Caco-2 (cell line): Measurements from ENCODE around the gene ALG10B. TPM values are rescaled to one million over a fixed set of nuclear protein-coding genes. Genes with fewer than 3 reads are reported as not detected.
"Not testable (repeated sequence)": the region's sequence is repeated elsewhere in the genome, so short reads cannot be mapped to it uniquely, and the experiment has no call there.

ENCODE experiments used
- BruUV-seq: library from RNA; stranded (reverse); fragments of 400-500 nt; replicated peaks from 2 replicates; lab custom pipeline; 2021; lab: Mats Ljungman, UMichigan
- CTCF ChIA-PET: fragments of 300-600 bp; sonication (Branson Sonifier 250); formaldehyde crosslinking; loops from one replicate; lab custom pipeline; 2022; ENCODE audit warnings: antibody characterized with exemption; lab: Charles Lee
- POLR2A ChIA-PET: fragments of 300-600 bp; sonication (Branson Sonifier 250); formaldehyde crosslinking; loops from one replicate; lab custom pipeline; 2022; ENCODE audit warnings: antibody characterized with exemption; lab: Charles Lee
- DNase-seq, 2 experiments: peaks; one replicate each; pipeline versions ENCODE4 v3.0.0 to v3.0.0-alpha.2; 2020 to 2022
- H3K27me3 ChIP-seq: replicated peaks from 2 replicates; pipeline ENCODE4 v1.6.0; 2011; ENCODE audit warnings: low read length; ENCODE audit not compliant: control insufficient read depth, insufficient read depth
- H3K36me3 ChIP-seq: 2 replicates; pipeline ENCODE4 v1.5.1; 2011; ENCODE audit warnings: low read length; ENCODE audit not compliant: control insufficient read depth, insufficient read depth
- H3K4me1 ChIP-seq: fragments of 250-450 bp; sonication (Bioruptor Pico); 2 replicates; pipeline ENCODE4 v1.5.1; 2020; ENCODE audit warnings: mild to moderate bottlenecking
- H3K4me3 ChIP-seq: 2 replicates; pipeline ENCODE4 v1.5.1; 2011; ENCODE audit warnings: low read depth, mild to moderate bottlenecking, control low read depth, low read length
- H3K9me3 ChIP-seq: fragments of 250-450 bp; sonication (Bioruptor Pico); 2 replicates; pipeline ENCODE4 v1.5.1; 2020; ENCODE audit warnings: mild to moderate bottlenecking, moderate library complexity
- H3K27ac Mint-ChIP-seq: one replicate; pipeline ENCODE4 v1.8.0; 2022; ENCODE audit warnings: mixed read lengths; ENCODE audit not compliant: unreplicated experiment
- H3K27me3 Mint-ChIP-seq: one replicate; pipeline ENCODE4 v1.8.0; 2022; ENCODE audit warnings: mixed read lengths; ENCODE audit not compliant: insufficient read depth, unreplicated experiment
- H3K36me3 Mint-ChIP-seq: one replicate; pipeline ENCODE4 v1.8.0; 2022; ENCODE audit warnings: mild to moderate bottlenecking, mixed read lengths; ENCODE audit not compliant: insufficient read depth, unreplicated experiment
- H3K4me1 Mint-ChIP-seq: one replicate; pipeline ENCODE4 v1.8.0; 2022; ENCODE audit warnings: low read depth, mixed read lengths; ENCODE audit not compliant: unreplicated experiment
- H3K4me3 Mint-ChIP-seq: one replicate; pipeline ENCODE4 v1.8.0; 2022; ENCODE audit warnings: mild to moderate bottlenecking, moderate library complexity, mixed read lengths; ENCODE audit not compliant: unreplicated experiment
- H3K9me3 Mint-ChIP-seq: one replicate; pipeline ENCODE4 v1.8.0; 2022; ENCODE audit warnings: mixed read lengths; ENCODE audit not compliant: unreplicated experiment
- intact Hi-C: fragments of 100-400 bp; cut with micrococcal nuclease; formaldehyde crosslinking; loops from one replicate; pipeline ENCODE4 v1.10.0; 2022; ENCODE audit not compliant: unreplicated experiment
- total RNA-seq: library from RNA; stranded (reverse); gene quantifications from 2 replicates; pipeline ENCODE4 v1.2.3, GENCODE V29; 2022
- TF ChIP-seq, protein P1 (sequence below), 2 experiments: fragments of 200-600 bp in 1 of 2; IDR thresholded peaks; 1 replicate in 1 of 2; 2 replicates in 1 of 2; pipeline versions ENCODE4 v1.5.1 to v1.8.0; 2011 to 2022; ENCODE audit warnings: antibody characterized with exemption in 1 of 2, control low read depth in 1 of 2, inconsistent platforms in 1 of 2, low read depth in 1 of 2, low read length in 1 of 2, mild to moderate bottlenecking in 1 of 2, moderate library complexity in 1 of 2; ENCODE audit not compliant: insufficient read depth in 1 of 2, severe bottlenecking in 1 of 2, unreplicated experiment in 1 of 2

ALG10B gene
- total RNA-seq, 1 experiment from 2014 or later = 11.9 TPM

DNA sequence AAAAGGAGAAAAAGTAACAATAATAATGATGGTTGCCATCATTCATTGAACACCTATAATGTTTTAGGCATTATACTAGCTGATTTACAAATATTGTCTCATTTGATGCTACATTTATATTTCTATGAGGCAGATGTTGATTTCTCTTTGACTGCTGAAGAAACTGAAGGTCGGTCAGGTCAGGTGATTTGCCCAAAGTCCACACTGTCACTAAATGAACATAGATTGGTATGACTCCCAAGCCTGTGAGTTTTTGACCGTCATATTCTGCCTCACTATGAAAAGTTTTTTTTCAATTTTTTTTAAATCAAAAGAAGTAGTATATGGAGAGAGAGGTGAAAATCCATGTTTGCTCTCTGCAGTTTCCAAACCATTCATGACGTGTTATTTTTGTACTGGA is 10.8 kb downstream of the ALG10B start:
- H3K27me3 Mint-ChIP-seq = no peaks in the 10 kb centered on the region
- peaks cover 25% of the 10 kb centered on the region for H3K9me3 Mint-ChIP-seq
- DNase-seq = no peak
- peaks cover 9% of the 10 kb centered on the region for H3K4me1 Mint-ChIP-seq
- H3K36me3 ChIP-seq = no peaks in the 10 kb centered on the region
- intact Hi-C loops = loop anchor here (5.0 kb wide), 1 partner anchor 595 kb away; no protein-coding TSS in a partner anchor
- POLR2A ChIA-PET = no interaction called here
- no peaks in the 10 kb centered on the region for H3K27me3 ChIP-seq
- H3K9me3 ChIP-seq = no peaks in the 10 kb centered on the region
- CTCF ChIA-PET = no interaction called here
- H3K4me3 ChIP-seq = no peak overlapping the region
- H3K4me3 Mint-ChIP-seq = no peak overlapping the region
- no peak overlapping the region for H3K27ac Mint-ChIP-seq
- TF ChIP-seq, protein P1, sequence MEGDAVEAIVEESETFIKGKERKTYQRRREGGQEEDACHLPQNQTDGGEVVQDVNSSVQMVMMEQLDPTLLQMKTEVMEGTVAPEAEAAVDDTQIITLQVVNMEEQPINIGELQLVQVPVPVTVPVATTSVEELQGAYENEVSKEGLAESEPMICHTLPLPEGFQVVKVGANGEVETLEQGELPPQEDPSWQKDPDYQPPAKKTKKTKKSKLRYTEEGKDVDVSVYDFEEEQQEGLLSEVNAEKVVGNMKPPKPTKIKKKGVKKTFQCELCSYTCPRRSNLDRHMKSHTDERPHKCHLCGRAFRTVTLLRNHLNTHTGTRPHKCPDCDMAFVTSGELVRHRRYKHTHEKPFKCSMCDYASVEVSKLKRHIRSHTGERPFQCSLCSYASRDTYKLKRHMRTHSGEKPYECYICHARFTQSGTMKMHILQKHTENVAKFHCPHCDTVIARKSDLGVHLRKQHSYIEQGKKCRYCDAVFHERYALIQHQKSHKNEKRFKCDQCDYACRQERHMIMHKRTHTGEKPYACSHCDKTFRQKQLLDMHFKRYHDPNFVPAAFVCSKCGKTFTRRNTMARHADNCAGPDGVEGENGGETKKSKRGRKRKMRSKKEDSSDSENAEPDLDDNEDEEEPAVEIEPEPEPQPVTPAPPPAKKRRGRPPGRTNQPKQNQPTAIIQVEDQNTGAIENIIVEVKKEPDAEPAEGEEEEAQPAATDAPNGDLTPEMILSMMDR (IDR thresholded peaks at IDR 0.05; ENCODE audit: insufficient read depth in 1 of 2, low read depth in 1 of 2, low read length in 1 of 2, severe bottlenecking in 1 of 2, unreplicated experiment in 1 of 2) = no peak
- H3K4me1 ChIP-seq = peaks cover 10% of the 10 kb centered on the region; the same call in 1 of the 2 replicates
- no peaks in the 10 kb centered on the region for H3K36me3 Mint-ChIP-seq
- BruUV-seq = no TSS peak

DNA sequence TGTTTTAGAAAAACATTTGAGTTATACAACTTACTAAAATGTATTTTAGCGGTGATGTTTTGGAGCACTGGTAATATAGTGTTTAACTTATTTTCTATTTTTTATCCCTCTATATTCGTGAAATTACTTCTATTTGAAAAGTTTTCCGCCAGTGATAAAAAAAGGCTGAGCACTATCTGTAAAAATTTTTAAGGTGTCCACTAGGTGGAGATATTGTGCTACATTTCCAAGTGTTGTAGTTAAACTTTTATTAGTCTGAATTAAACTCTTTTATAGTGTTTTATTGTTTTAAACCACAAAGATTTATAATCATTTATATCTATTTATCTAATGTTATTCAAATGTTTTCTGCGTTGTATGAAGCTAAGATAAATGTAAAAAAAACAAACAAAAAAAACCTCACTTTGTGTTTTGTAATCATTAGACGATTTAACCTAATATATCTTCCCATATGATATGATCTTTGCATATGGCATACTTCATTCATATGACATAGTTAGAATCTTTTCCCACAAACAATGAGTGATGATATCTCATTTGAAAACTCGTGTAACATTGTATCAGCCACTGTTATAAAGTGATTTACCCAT is 11.8 kb downstream of the ALG10B start:
- Mint-ChIP-seq H3K27me3 (no peaks in the 10 kb centered on the region), H3K27ac (no peak overlapping the region), H3K36me3 (no peaks in the 10 kb centered on the region), H3K9me3 (peaks cover 25% of the 10 kb centered on the region), H3K4me3 (no peak overlapping the region), H3K4me1 (peaks cover 9% of the 10 kb centered on the region)
- Histone ChIP-seq H3K4me1 (peaks cover 6% of the 10 kb centered on the region; the same call in 1 of the 2 replicates), H3K27me3 (no peaks in the 10 kb centered on the region), H3K9me3 (no peaks in the 10 kb centered on the region), H3K36me3 (no peaks in the 10 kb centered on the region), H3K4me3 (no peak overlapping the region)
- ChIA-PET CTCF (no interaction called here), POLR2A (no interaction called here)
- BruUV-seq = no TSS peak
- TF ChIP-seq, protein P1 (IDR thresholded peaks at IDR 0.05; ENCODE audit: insufficient read depth in 1 of 2, low read depth in 1 of 2, low read length in 1 of 2, severe bottlenecking in 1 of 2, unreplicated experiment in 1 of 2) = peak; percentile 60 to 82
- intact Hi-C loops = loop anchor here (1.0 to 5.0 kb wide), 2 partner anchors 594 to 775 kb away; no protein-coding TSS in a partner anchor
- DNase-seq = peak in 1 of 2 experiments; percentile 29

DNA sequence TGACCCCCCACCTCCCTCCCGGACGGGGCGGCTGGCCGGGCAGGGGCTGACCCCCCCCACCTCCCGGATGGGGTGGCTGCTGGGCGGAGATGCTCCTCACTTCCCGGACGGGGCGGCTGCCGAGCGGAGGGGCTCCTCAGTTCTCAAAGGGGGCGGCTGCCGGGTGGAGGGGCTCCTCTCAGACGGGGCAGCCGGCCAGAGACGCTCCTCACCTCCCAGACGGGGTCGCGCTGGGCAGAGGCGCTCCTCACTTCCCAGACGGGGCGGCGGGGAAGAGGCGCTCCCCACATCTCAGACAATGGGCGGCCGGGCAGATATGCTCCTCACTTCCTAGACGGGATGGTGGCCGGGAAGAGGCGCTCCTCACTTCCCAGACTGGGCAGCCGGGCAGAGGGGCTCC is 13.8 kb downstream of the ALG10B start:
- POLR2A ChIA-PET, CTCF ChIA-PET, H3K9me3 ChIP-seq, H3K4me1 ChIP-seq, H3K36me3 Mint-ChIP-seq, H3K4me3 ChIP-seq, H3K36me3 ChIP-seq, H3K27me3 Mint-ChIP-seq, DNase-seq, H3K4me3 Mint-ChIP-seq, intact Hi-C loops, H3K27me3 ChIP-seq, H3K4me1 Mint-ChIP-seq, H3K27ac Mint-ChIP-seq, BruUV-seq: not testable (repeated sequence)
- H3K9me3 Mint-ChIP-seq = peaks cover 18% of the 10 kb centered on the region
